Vagina (tissue), 2 donors: ENCODE results near the gene SLA2.

Experiments used
- CTCF ChIP-seq, 3 experiments: fragments of 450-650 bp in 2 of 3; fragments of 200-600 bp in 1 of 3; sonication (generic) in 1 of 3; IDR thresholded peaks; one replicate each; pipeline ENCODE4 v1.5.1; 2017 to 2019; ENCODE audit warnings: antibody characterized with exemption in 3 of 3, mild to moderate bottlenecking in 2 of 3, moderate library complexity in 2 of 3
- POLR2A ChIP-seq, 2 donors: fragments of 450-650 bp; IDR thresholded peaks; one replicate each; pipeline ENCODE4 v1.6.1; 2017; ENCODE audit warnings: antibody characterized with exemption in 2 of 2, mild to moderate bottlenecking in 2 of 2, moderate library complexity in 2 of 2

- TF ChIP-seq POLR2A (IDR thresholded peaks at IDR 0.05): no peak
- no peak for TF ChIP-seq CTCF (IDR thresholded peaks at IDR 0.05)
Observed at GRCh38 chr20:36629719-36630681, 16.0 kb downstream of the SLA2 start.
